Fibroblast of the aortic adventitia (primary cell): ENCODE results near the gene OXSR1. TPM values are rescaled to one million over a fixed set of nuclear protein-coding genes. Genes with fewer than 3 reads are reported as not detected.

Source experiments
- DNase-seq: peaks from one replicate; pipeline ENCODE4 v3.0.0-alpha.2; 2010; ENCODE audit warnings: low read depth
- H3K4me3 ChIP-seq: 2 replicates; pipeline ENCODE4 v1.5.1; 2011; ENCODE audit warnings: low read depth, mild to moderate bottlenecking, control low read depth, low read length, moderate library complexity
- total RNA-seq: library from RNA; depleted of rRNA; stranded (reverse); fragments of >200 nt; gene quantifications from 2 replicates; pipeline ENCODE4 v1.2.3, GENCODE V29; 2012; ENCODE audit warnings: low replicate concordance
- TF ChIP-seq, protein P1 (sequence below): IDR thresholded peaks from 2 replicates; pipeline ENCODE4 v1.5.1; 2011; ENCODE audit warnings: mild to moderate bottlenecking, low read length, control low read depth, inconsistent platforms; ENCODE audit not compliant: insufficient read depth

OXSR1 gene
- total RNA-seq, 1 donor = 36.2 TPM

DNA sequence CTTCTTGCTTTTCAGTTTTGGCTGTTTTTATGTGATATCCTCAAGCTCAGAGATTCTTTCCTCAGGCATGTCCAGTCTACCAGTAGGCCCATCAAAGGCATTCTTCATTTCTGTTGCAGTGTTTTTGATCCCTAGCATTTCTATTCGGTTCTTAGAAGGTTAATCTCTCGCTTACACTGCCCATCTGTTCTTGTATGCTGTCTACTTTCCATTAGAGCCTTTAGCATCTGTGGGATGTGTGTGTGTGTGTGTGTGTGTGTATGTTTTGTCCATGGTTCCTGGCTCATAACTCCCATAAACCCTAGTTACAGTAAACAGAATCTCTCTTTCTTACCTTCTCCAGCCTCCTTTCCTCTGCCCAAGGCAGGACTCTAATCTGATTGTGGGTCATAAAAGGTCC, 95.1 kb downstream of the OXSR1 start:
- DNase-seq = no peak
- no peak overlapping the region for H3K4me3 ChIP-seq
- TF ChIP-seq, protein P1, sequence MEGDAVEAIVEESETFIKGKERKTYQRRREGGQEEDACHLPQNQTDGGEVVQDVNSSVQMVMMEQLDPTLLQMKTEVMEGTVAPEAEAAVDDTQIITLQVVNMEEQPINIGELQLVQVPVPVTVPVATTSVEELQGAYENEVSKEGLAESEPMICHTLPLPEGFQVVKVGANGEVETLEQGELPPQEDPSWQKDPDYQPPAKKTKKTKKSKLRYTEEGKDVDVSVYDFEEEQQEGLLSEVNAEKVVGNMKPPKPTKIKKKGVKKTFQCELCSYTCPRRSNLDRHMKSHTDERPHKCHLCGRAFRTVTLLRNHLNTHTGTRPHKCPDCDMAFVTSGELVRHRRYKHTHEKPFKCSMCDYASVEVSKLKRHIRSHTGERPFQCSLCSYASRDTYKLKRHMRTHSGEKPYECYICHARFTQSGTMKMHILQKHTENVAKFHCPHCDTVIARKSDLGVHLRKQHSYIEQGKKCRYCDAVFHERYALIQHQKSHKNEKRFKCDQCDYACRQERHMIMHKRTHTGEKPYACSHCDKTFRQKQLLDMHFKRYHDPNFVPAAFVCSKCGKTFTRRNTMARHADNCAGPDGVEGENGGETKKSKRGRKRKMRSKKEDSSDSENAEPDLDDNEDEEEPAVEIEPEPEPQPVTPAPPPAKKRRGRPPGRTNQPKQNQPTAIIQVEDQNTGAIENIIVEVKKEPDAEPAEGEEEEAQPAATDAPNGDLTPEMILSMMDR = no peak

DNA sequence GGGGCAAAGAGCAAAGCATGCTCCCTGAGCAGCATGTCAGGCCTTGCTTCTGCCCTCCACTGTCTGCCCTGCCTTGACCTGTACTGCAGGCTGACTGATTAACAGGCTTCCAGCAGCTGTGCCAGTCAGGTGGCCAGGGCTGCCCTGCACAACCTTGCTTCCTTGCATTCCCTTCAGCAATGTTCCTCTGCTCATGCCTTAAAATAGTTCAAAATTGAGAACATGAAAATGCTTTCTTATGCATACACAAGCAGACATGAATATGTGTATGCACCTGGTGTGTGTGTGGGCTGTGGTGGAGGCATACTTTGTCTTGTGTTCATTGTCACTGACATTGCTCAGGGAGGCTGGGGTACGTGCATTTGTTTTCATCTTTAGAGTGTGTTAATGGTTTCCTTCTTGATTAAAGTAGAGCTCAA, 99.0 kb downstream of the OXSR1 start:
- TF ChIP-seq, protein P1 = no peak
- H3K4me3 ChIP-seq = no peak overlapping the region
- no peak for DNase-seq

DNA sequence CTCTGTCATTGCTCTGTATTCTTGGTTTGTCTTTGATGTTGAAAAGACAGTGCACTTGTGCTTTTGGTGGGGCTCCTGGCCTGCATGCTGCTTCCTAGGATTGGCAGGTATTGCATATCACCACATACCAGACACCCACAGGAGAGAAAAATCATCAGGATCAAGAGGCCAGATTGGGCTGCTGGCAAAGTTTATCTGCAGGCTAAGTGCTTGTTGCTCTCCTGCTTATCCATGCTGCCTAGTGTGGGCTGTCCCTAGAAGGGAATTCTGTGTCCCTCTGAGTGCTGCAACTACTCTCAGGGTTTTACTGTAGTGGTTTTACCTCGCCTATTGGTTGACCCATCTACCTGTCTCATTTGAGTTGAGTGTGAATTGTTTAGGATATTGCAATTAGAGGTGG, 99.4 kb downstream of the OXSR1 start:
- H3K4me3 ChIP-seq = no peak overlapping the region
- no peak for DNase-seq
- TF ChIP-seq, protein P1 = no peak

DNA sequence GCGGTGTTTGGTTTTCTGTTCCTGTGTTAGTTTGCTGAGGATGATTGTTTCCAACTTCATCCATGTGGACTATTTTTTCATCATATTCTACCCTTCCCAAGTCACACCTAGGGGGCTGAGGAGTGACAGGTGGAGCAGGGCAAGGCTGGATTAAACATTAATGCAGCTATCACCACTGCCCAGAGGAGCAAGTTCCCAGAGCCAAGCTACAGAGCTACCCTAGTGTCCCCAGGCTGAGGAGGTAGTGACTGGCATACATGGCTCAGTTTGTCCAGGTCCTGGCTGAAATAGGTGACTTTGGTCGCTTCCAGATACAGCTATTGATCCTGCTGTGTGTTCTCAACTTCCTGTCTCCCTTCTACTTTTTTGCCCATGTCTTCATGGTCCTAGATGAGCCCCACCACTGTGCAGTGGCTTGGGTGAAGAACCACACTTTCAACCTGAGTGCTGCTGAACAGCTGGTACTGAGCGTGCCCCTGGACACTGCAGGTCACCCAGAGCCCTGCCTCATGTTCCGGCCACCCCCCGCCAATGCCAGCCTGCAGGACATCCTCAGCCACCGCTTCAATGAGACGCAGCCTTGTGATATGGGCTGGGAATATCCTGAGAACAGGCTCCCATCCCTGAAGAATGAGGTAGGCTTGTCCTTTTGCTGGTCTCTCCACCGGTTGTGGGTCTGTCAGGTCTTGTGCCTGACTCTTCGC, 100.4 kb downstream of the OXSR1 start, which contains the start of gene SLC22A13:
TSS of gene SLC22A13 (plus strand) at position 209 of the 704 bp plus-strand sequence. CDS start at position 258, 49 bp downstream.
- TF ChIP-seq, protein P1 = no peak
- no peak for DNase-seq
- H3K4me3 ChIP-seq = no peak within 1 kb of the TSS

DNA sequence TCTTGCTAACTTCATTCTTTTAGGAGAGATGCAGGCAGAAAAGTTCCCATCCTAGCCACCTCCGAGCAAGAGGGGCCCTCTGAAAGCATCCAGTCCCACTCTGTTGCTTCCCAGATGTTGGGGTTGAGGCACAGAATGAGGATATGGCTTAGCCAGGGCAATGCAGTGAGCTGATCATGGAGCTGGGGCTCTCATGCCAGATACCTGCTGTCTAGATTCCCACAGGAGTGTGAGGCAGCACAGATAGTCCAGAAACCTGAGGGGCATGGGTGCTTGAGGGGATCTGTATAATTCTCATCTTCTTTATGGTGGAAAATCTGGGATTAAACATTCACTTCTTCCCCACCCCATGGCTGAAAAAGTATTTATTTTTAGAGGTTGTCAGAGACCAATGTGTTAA, 101.5 kb downstream of the OXSR1 start:
- no peak overlapping the region for H3K4me3 ChIP-seq
- no peak for DNase-seq
- TF ChIP-seq, protein P1 = no peak

DNA sequence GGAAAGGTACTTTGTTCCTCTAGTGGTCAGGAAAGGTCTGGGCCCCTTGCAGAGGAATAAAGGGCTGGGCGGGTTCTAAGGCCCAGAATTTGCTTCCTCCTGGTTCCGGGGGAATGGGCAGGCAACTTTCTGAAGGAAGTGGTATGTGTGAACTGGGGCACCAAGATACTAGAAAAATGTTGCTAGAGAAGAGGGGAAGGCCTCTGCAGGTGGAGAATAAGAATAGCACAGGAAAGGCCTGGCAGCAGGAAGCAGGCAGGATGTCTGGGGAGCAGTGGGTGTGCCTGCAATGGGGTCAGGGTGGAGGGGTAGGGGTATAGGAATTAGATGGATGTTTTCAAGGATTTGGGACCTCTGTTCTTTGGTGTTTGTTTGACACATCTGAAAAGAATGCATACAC, 102.3 kb downstream of the OXSR1 start:
- DNase-seq = no peak
- TF ChIP-seq, protein P1 = no peak
- no peak overlapping the region for H3K4me3 ChIP-seq

DNA sequence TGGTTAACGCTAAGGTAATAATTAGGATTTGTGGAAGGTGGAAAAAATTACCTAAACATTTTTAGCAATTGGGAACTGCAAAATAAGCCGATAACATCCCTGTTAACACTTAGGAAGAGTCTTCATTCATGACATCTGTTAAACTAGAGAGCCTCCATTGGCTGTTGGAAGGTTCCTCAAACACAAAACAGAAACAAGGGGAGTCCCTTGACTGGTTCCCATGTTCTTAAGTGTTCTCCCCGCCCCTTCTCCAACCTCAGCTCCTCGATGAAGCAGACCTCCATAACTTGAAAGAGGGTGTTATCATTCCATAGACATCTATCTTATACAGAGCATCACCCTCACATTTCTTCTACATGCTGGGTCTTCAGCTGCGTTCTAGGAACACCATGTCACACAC, 102.8 kb downstream of the OXSR1 start:
- no peak for DNase-seq
- TF ChIP-seq, protein P1 = no peak
- H3K4me3 ChIP-seq = no peak overlapping the region
